ENCODE measurements around the gene TFCP2.

DNA sequence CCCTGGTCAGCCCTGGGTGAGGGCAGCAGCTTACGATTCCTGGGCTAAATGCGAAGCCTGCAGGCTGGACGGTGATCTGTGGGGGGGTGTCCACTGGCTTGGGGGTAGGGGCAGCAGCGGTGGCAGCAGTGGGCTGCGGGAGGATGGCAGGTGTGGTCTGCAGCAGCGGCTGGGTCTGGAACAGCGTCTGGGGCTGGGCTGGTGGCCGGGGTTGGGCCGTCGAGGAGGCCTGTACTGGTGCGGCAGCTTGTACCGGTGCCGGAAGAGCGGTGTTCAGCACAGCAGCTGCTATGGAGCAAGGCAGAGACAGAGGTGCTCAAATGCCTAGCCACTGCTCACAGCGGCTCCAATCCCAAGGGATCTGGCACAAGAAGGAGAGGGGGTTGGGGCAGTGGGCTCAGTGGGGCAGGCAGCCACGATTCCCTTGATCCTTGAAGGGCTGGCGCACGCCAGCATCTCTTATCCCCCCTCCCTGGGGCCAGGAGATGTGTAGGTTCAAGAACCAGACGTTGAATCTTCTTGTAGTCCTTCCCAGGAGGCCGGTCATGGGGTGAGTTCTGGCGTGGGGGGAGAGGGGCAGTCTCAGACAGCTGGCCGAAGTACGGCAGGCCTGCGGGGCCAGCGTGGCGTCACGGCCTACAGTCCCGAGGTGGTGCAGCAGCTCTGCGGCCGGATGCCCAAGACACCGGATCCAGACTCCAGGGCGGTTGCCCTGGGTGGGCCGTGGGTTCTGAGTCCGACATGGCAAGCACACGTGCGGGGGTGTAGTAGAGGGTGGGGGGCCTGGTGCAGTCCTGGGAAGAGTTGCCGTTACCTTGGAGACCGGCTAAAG lies 25.0 kb upstream of the TFCP2 start:
- TF ChIP-seq POLR2A (IDR thresholded peaks at IDR 0.05; ENCODE audit: low read depth, low read length) (no peak), POLR2AphosphoS5 (IDR thresholded peaks at IDR 0.05; ENCODE audit: low read depth, low read length) (no peak), TAF1 (IDR thresholded peaks at IDR 0.05; ENCODE audit: borderline replicate concordance, low read depth, low read length) (no peak)
